SK-N-SH treated with all-trans-retinoic acid at 6 μM for 48 hours (cell line): ENCODE results near the gene ALK.

Source experiments
- ATAC-seq: fragments of 200-7000 bp; cut with Tn5 transposase; 3 replicates; pipeline ENCODE4 v1.9.1; 2020; ENCODE audit warnings: mild to moderate bottlenecking, moderate library complexity
- ARNTL ChIP-seq: fragments of 450-650 bp; formaldehyde crosslinking; IDR thresholded peaks from 2 replicates; pipeline ENCODE4 v1.5.0; 2020; ENCODE audit warnings: low read depth, mild to moderate bottlenecking, moderate library complexity, borderline replicate concordance
- BACH2 ChIP-seq: fragments of 250-450 bp; sonication (Bioruptor Pico); IDR thresholded peaks from 2 replicates; pipeline ENCODE4 v1.9.0; 2021; ENCODE audit warnings: mild to moderate bottlenecking, borderline replicate concordance
- CREB5 ChIP-seq: fragments of 250-450 bp; sonication (Bioruptor Pico); IDR thresholded peaks from 2 replicates; pipeline ENCODE4 v1.5.1; 2020; ENCODE audit warnings: low read depth, mild to moderate bottlenecking, moderate library complexity
- CSRNP3 ChIP-seq: fragments of 250-450 bp; sonication (Bioruptor Pico); IDR thresholded peaks from 2 replicates; pipeline ENCODE4 v1.5.1; 2021; ENCODE audit warnings: mild to moderate bottlenecking, moderate library complexity
- ESRRG ChIP-seq: fragments of 250-450 bp; sonication (Bioruptor Pico); IDR thresholded peaks from 2 replicates; pipeline ENCODE4 v1.6.1; 2021; ENCODE audit warnings: mild to moderate bottlenecking
- GLIS3 ChIP-seq: fragments of 250-450 bp; sonication (Bioruptor Pico); IDR thresholded peaks from 2 replicates; pipeline ENCODE4 v1.5.0; 2020; ENCODE audit warnings: mild to moderate bottlenecking, moderate library complexity
- ISL1 ChIP-seq: fragments of 250-450 bp; sonication (Bioruptor Pico); IDR thresholded peaks from 2 replicates; pipeline ENCODE4 v2.1.2; 2022; ENCODE audit warnings: mild to moderate bottlenecking, moderate library complexity
- OSR1 ChIP-seq: fragments of 250-450 bp; sonication (Bioruptor Pico); IDR thresholded peaks from 2 replicates; pipeline ENCODE4 v1.8.0; 2022; ENCODE audit warnings: moderate library complexity, mild to moderate bottlenecking, inconsistent platforms
- PATZ1 ChIP-seq: fragments of 250-450 bp; sonication (Bioruptor Pico); IDR thresholded peaks from 2 replicates; pipeline ENCODE4 v1.8.0; 2020; ENCODE audit warnings: mild to moderate bottlenecking, moderate library complexity, borderline replicate concordance
- POU6F1 ChIP-seq: fragments of 250-450 bp; sonication (Bioruptor Pico); IDR thresholded peaks from 2 replicates; pipeline ENCODE4 v1.8.0; 2021; ENCODE audit warnings: low read depth, mild to moderate bottlenecking, moderate library complexity, borderline replicate concordance
- PPARA ChIP-seq: fragments of 250-450 bp; sonication (Bioruptor Pico); IDR thresholded peaks from 2 replicates; pipeline ENCODE4 v1.5.0; 2020; ENCODE audit warnings: mild to moderate bottlenecking, borderline replicate concordance
- SNAI2 ChIP-seq: fragments of 250-450 bp; sonication (Bioruptor Pico); IDR thresholded peaks from 2 replicates; pipeline ENCODE4 v1.5.0; 2020; ENCODE audit warnings: mild to moderate bottlenecking, moderate library complexity
- TCF4 ChIP-seq: fragments of 250-450 bp; sonication (Bioruptor Pico); IDR thresholded peaks from 2 replicates; pipeline ENCODE4 v1.8.0; 2021; ENCODE audit warnings: mild to moderate bottlenecking, moderate library complexity, borderline replicate concordance
- TSHZ2 ChIP-seq: fragments of 250-450 bp; sonication (Bioruptor Pico); IDR thresholded peaks from 2 replicates; pipeline ENCODE4 v1.5.0; 2020; ENCODE audit warnings: mild to moderate bottlenecking, moderate library complexity
- ZC3H10 ChIP-seq: fragments of 250-450 bp; sonication (Bioruptor Pico); IDR thresholded peaks from 2 replicates; pipeline ENCODE4 v1.5.1; 2021; ENCODE audit warnings: mild to moderate bottlenecking, moderate library complexity
- ZFP3 ChIP-seq: fragments of 250-450 bp; sonication (Bioruptor Pico); IDR thresholded peaks from 2 replicates; pipeline ENCODE4 v1.5.0; 2020; ENCODE audit warnings: mild to moderate bottlenecking, moderate library complexity
- ZNF565 ChIP-seq: fragments of 450-650 bp; formaldehyde crosslinking; conservative IDR thresholded peaks from 2 replicates; pipeline ENCODE4 v1.5.0; 2020; ENCODE audit warnings: low read depth, mild to moderate bottlenecking, moderate library complexity
- ZNF70 ChIP-seq: fragments of 450-650 bp; formaldehyde crosslinking; IDR thresholded peaks from 2 replicates; pipeline ENCODE4 v1.5.0; 2020; ENCODE audit warnings: mild to moderate bottlenecking, moderate library complexity

Gene ALK

GRCh38 chr2:29774624-29775023, 146.8 kb downstream of the ALK start:
- no peak for ATAC-seq
- no peak for TF ChIP-seq CSRNP3 (CRISPR knock-in tag)
- TF ChIP-seq ZC3H10 (CRISPR knock-in tag) = no peak
- no peak for TF ChIP-seq ZFP3 (CRISPR knock-in tag)
- TF ChIP-seq PATZ1 = no peak
- TF ChIP-seq PPARA (CRISPR knock-in tag) = no peak
- TF ChIP-seq TCF4 (CRISPR knock-in tag) = no peak
- TF ChIP-seq POU6F1 = no peak
- TF ChIP-seq ZNF70 (CRISPR knock-in tag) = no peak
- TF ChIP-seq CREB5 = no peak
- no peak for TF ChIP-seq TSHZ2 (CRISPR knock-in tag)
- no peak for TF ChIP-seq ESRRG (CRISPR knock-in tag)
- no peak for TF ChIP-seq BACH2 (CRISPR knock-in tag)
- no peak for TF ChIP-seq SNAI2

GRCh38 chr2:29770846-29771245, 150.5 kb downstream of the ALK start:
- TF ChIP-seq ZNF70 (CRISPR knock-in tag) (no peak), CREB5 (no peak), GLIS3 (CRISPR knock-in tag) (no peak), OSR1 (CRISPR knock-in tag) (no peak), PPARA (CRISPR knock-in tag) (no peak), SNAI2 (no peak), ISL1 (CRISPR knock-in tag) (no peak), TCF4 (CRISPR knock-in tag) (no peak), TSHZ2 (CRISPR knock-in tag) (no peak), ESRRG (CRISPR knock-in tag) (no peak), PATZ1 (no peak), ZNF565 (CRISPR knock-in tag) (no peak), ZC3H10 (CRISPR knock-in tag) (no peak), ARNTL (no peak)
- no peak for ATAC-seq
